PC-9 (cell line): Measurements from ENCODE around the gene SELENOV. TPM values are rescaled to one million over a fixed set of nuclear protein-coding genes. Genes with fewer than 3 reads are reported as not detected.
A peak's percentile ranks its signal among the peaks of the same experiment; 100 is the strongest.

Experiments
- BruUV-seq: library from RNA; stranded (reverse); fragments of 400-500 nt; replicated peaks from 2 replicates; lab custom pipeline; 2021; lab: Mats Ljungman, UMichigan
- CTCF ChIA-PET: fragments of 300-600 bp; sonication (Branson Sonifier 250); formaldehyde crosslinking; loops from one replicate; lab custom pipeline; 2022; ENCODE audit warnings: antibody characterized with exemption; lab: Charles Lee
- POLR2A ChIA-PET: fragments of 300-600 bp; sonication (Branson Sonifier 250); formaldehyde crosslinking; loops from one replicate; lab custom pipeline; 2022; ENCODE audit warnings: antibody characterized with exemption; ENCODE audit not compliant: unreplicated experiment; lab: Charles Lee
- DNase-seq, 2 experiments: peaks; one replicate each; pipeline versions ENCODE4 v3.0.0 to v3.0.0-alpha.2; 2015 to 2022; ENCODE audit warnings: mixed read lengths in 1 of 2
- H2AFZ ChIP-seq: fragments of 200-600 bp; sonication (generic); 2 replicates; pipeline ENCODE4 v1.8.1; 2017; ENCODE audit warnings: antibody characterized with exemption
- H3F3A ChIP-seq: fragments of 200-600 bp; sonication (generic); 2 replicates; pipeline ENCODE4 v1.8.1; 2017; ENCODE audit warnings: antibody characterized with exemption, mild to moderate bottlenecking, low read depth; ENCODE audit not compliant: insufficient read depth
- H3K27ac ChIP-seq: fragments of 200-600 bp; sonication (generic); 2 replicates; pipeline ENCODE4 v1.6.1; 2016; ENCODE audit warnings: mixed run types
- H3K27me3 ChIP-seq: fragments of 200-600 bp; sonication (generic); 2 replicates; pipeline ENCODE4 v1.6.1; 2016; ENCODE audit warnings: low read depth, mixed run types; ENCODE audit not compliant: insufficient read depth
- H3K36me3 ChIP-seq: fragments of 200-600 bp; sonication (generic); 2 replicates; pipeline ENCODE4 v1.6.1; 2016; ENCODE audit warnings: low read depth, mixed run types
- H3K4me1 ChIP-seq: fragments of 200-600 bp; sonication (generic); replicated peaks from 2 replicates; pipeline ENCODE4 v1.6.1; 2016; ENCODE audit warnings: mixed run types; ENCODE audit not compliant: insufficient read depth
- H3K4me2 ChIP-seq: fragments of 200-600 bp; sonication (generic); 2 replicates; pipeline ENCODE4 v1.6.1; 2017; ENCODE audit warnings: mixed run types
- H3K4me3 ChIP-seq: fragments of 200-600 bp; sonication (generic); 2 replicates; pipeline ENCODE4 v1.6.1; 2016; ENCODE audit warnings: mixed run types
- H3K79me2 ChIP-seq: fragments of 200-600 bp; sonication (generic); 2 replicates; pipeline ENCODE4 v1.6.1; 2017; ENCODE audit warnings: low read depth, mixed run types
- H3K9me2 ChIP-seq: fragments of 200-600 bp; sonication (generic); 2 replicates; pipeline ENCODE4 v1.8.1; 2017; ENCODE audit warnings: mild to moderate bottlenecking; ENCODE audit not compliant: insufficient read depth
- H3K9me3 ChIP-seq: fragments of 200-600 bp; sonication (generic); 2 replicates; pipeline ENCODE4 v1.8.1; 2016; ENCODE audit warnings: low read depth; ENCODE audit not compliant: insufficient read depth
- H4K20me1 ChIP-seq: fragments of 200-600 bp; sonication (generic); 2 replicates; pipeline ENCODE4 v1.8.1; 2017; ENCODE audit not compliant: insufficient read depth
- EZH2 ChIP-seq: fragments of 200-600 bp; sonication (generic); IDR thresholded peaks from 2 replicates; pipeline ENCODE4 v1.8.0; 2017; ENCODE audit warnings: antibody characterized with exemption, low read depth
- intact Hi-C: fragments of 100-400 bp; cut with micrococcal nuclease; formaldehyde crosslinking; loops from one replicate; pipeline ENCODE4 v1.10.0; 2022; ENCODE audit not compliant: unreplicated experiment
- total RNA-seq: library from RNA; stranded (reverse); gene quantifications from 2 replicates; pipeline ENCODE4 v1.2.3, GENCODE V29; 2021
- TF ChIP-seq, protein P1 (sequence below): fragments of 200-600 bp; sonication (generic); conservative IDR thresholded peaks from 2 replicates; pipeline ENCODE4 v1.6.1; 2017; ENCODE audit warnings: mixed run types, antibody characterized with exemption, mild to moderate bottlenecking, moderate library complexity

SELENOV gene
- total RNA-seq, 1 experiment from 2014 or later = not detected

DNA sequence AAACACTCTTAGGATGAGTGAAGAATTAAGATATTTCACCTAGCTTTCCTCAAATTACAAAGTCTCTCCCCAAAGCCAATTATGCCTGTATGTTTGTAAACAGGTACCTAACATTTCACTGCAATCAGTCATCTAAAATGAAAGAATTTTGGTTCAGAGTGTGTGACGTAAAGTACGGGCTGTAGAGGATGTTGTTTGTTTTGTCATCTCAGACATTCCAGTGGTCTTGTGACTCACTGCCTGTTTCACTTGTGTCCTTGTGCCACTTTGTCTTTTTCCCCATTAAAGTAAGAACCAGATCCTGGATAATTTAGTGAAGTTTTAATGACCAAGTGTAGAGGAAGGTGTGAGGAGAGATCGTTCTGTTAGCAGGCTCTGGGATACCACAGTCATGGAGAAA is 53.7 kb downstream of the SELENOV start:
- TF ChIP-seq EZH2 = no peak
- TF ChIP-seq, protein P1, sequence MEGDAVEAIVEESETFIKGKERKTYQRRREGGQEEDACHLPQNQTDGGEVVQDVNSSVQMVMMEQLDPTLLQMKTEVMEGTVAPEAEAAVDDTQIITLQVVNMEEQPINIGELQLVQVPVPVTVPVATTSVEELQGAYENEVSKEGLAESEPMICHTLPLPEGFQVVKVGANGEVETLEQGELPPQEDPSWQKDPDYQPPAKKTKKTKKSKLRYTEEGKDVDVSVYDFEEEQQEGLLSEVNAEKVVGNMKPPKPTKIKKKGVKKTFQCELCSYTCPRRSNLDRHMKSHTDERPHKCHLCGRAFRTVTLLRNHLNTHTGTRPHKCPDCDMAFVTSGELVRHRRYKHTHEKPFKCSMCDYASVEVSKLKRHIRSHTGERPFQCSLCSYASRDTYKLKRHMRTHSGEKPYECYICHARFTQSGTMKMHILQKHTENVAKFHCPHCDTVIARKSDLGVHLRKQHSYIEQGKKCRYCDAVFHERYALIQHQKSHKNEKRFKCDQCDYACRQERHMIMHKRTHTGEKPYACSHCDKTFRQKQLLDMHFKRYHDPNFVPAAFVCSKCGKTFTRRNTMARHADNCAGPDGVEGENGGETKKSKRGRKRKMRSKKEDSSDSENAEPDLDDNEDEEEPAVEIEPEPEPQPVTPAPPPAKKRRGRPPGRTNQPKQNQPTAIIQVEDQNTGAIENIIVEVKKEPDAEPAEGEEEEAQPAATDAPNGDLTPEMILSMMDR = no peak
- no TSS peak for BruUV-seq
- CTCF ChIA-PET = no interaction called here
- intact Hi-C loops = no loop called here
- no peaks in the 10 kb centered on the region for H3K79me2 ChIP-seq
- H3K36me3 ChIP-seq = no peaks in the 10 kb centered on the region
- H4K20me1 ChIP-seq = no peaks in the 10 kb centered on the region
- H3K4me3 ChIP-seq = no peak overlapping the region
- H3K9me3 ChIP-seq = no peaks in the 10 kb centered on the region
- H3K9me2 ChIP-seq = no peaks in the 10 kb centered on the region
- peak in 1 of 2 experiments; percentile 66 for DNase-seq
- POLR2A ChIA-PET = no interaction called here
- H3K4me2 ChIP-seq = peak overlapping the region; percentile 34
- H3K27ac ChIP-seq = no peak overlapping the region
- H3K27me3 ChIP-seq = peaks cover 18% of the 10 kb centered on the region
- H2AFZ ChIP-seq = no peak overlapping the region
- H3K4me1 ChIP-seq = peaks cover 15% of the 10 kb centered on the region
- H3F3A ChIP-seq = no peaks in the 10 kb centered on the region

Other genes with a start within 250 kb of the SELENOV start
- not detected in 2 replicates for gene IFNL2, start 246.7 kb upstream of the SELENOV start, total RNA-seq
- gene IFNL1, start 218.7 kb upstream of the SELENOV start, total RNA-seq = not detected in 2 replicates
- gene LRFN1, start 194.3 kb upstream of the SELENOV start, total RNA-seq = 2.3 and 4.0 TPM in 2 replicates
- 0.78 TPM in 1 of 2 replicates, not detected in the other for gene GMFG, start 179.1 kb upstream of the SELENOV start, total RNA-seq
- 152 and 163 TPM in 2 replicates for gene SAMD4B, start 172.7 kb upstream of the SELENOV start, total RNA-seq
- gene PAF1, start 124.0 kb upstream of the SELENOV start, total RNA-seq = 54.3 and 61.1 TPM in 2 replicates
- gene MED29, start 123.8 kb upstream of the SELENOV start, total RNA-seq = 18.6 and 30.9 TPM in 2 replicates
- 31.0 and 36.3 TPM in 2 replicates for gene ZFP36, start 108.3 kb upstream of the SELENOV start, total RNA-seq
- 26.1 and 32.1 TPM in 2 replicates for gene PLEKHG2, start 102.5 kb upstream of the SELENOV start, total RNA-seq
- 2,510 and 2,860 TPM in 2 replicates for gene RPS16, start 79.2 kb upstream of the SELENOV start, total RNA-seq
- gene SUPT5H, start 69.6 kb upstream of the SELENOV start, total RNA-seq = 99.7 and 118 TPM in 2 replicates
- 85.5 and 95.9 TPM in 2 replicates for gene TIMM50, start 34.3 kb upstream of the SELENOV start, total RNA-seq
- gene DLL3, start 16.2 kb upstream of the SELENOV start, total RNA-seq = 1.4 and 3.6 TPM in 2 replicates
- gene EID2B, start 17.7 kb downstream of the SELENOV start, total RNA-seq = 2.3 and 3.4 TPM in 2 replicates
- gene EID2, start 25.0 kb downstream of the SELENOV start, total RNA-seq = 14.6 TPM in 2 replicates
- gene LGALS13, start 87.4 kb downstream of the SELENOV start, total RNA-seq = not detected in 2 replicates
- not detected in 2 replicates for gene LGALS16, start 140.8 kb downstream of the SELENOV start, total RNA-seq
- gene LGALS14, start 189.3 kb downstream of the SELENOV start, total RNA-seq = not detected in 2 replicates
- gene CLC, start 222.9 kb downstream of the SELENOV start, total RNA-seq = not detected in 2 replicates